Stimulated activated effector memory CD8-positive, alpha-beta T cell treated with anti-CD3 and anti-CD28 coated beads, Interleukin-12 subunit alpha, Interleukin-12 subunit beta, amount 100 ng/mL, for 72 hours (primary cell): ENCODE results near the gene CHST10.

Source experiments
- ATAC-seq: fragments of 150-1000 bp; cut with Tn5 transposase; 2 replicates; pipeline ENCODE4 v1.10.0; 2021
- DNase-seq, 2 donors: peaks; one replicate each; pipeline ENCODE4 v3.0.0; 2021 to 2022; ENCODE audit warnings: low spot score in 2 of 2
- H3K27ac Mint-ChIP-seq: one replicate; pipeline ENCODE4 v1.8.0; 2022; ENCODE audit warnings: mild to moderate bottlenecking, mixed read lengths
- H3K36me3 Mint-ChIP-seq: one replicate; pipeline ENCODE4 v1.8.0; 2022; ENCODE audit warnings: mild to moderate bottlenecking, mixed read lengths
- H3K4me1 Mint-ChIP-seq: one replicate; pipeline ENCODE4 v1.8.0; 2022; ENCODE audit warnings: mixed read lengths
- H3K4me3 Mint-ChIP-seq: one replicate; pipeline ENCODE4 v1.8.0; 2022; ENCODE audit warnings: mild to moderate bottlenecking, mixed read lengths
- H3K9me3 Mint-ChIP-seq: one replicate; pipeline ENCODE4 v1.8.0; 2022; ENCODE audit warnings: mixed read lengths

Gene CHST10

GRCh38 chr2:100407073-100407472 is 10.4 kb downstream of the CHST10 start:
- peaks cover 6% of the 10 kb centered on the region for H3K4me1 Mint-ChIP-seq
- H3K4me3 Mint-ChIP-seq, result no peak overlapping the region
- no peaks in the 10 kb centered on the region for H3K9me3 Mint-ChIP-seq
- DNase-seq, result no peak
- no peak for ATAC-seq
- no peak overlapping the region for H3K27ac Mint-ChIP-seq
- peaks cover 4% of the 10 kb centered on the region for H3K36me3 Mint-ChIP-seq

GRCh38 chr2:100406120-100406508 is 11.4 kb downstream of the CHST10 start:
- peaks cover 6% of the 10 kb centered on the region for H3K4me1 Mint-ChIP-seq
- ATAC-seq, result no peak
- DNase-seq, result no peak
- no peak overlapping the region for H3K4me3 Mint-ChIP-seq
- no peaks in the 10 kb centered on the region for H3K9me3 Mint-ChIP-seq
- H3K27ac Mint-ChIP-seq, result no peak overlapping the region
- H3K36me3 Mint-ChIP-seq, result peaks cover 4% of the 10 kb centered on the region

GRCh38 chr2:100405403-100406119 is 11.9 kb downstream of the CHST10 start:
- ATAC-seq (no peak), DNase-seq (no peak)
- Mint-ChIP-seq H3K27ac (no peak overlapping the region), H3K9me3 (no peaks in the 10 kb centered on the region), H3K36me3 (peaks cover 4% of the 10 kb centered on the region), H3K4me3 (no peak overlapping the region), H3K4me1 (peaks cover 6% of the 10 kb centered on the region)

DNA sequence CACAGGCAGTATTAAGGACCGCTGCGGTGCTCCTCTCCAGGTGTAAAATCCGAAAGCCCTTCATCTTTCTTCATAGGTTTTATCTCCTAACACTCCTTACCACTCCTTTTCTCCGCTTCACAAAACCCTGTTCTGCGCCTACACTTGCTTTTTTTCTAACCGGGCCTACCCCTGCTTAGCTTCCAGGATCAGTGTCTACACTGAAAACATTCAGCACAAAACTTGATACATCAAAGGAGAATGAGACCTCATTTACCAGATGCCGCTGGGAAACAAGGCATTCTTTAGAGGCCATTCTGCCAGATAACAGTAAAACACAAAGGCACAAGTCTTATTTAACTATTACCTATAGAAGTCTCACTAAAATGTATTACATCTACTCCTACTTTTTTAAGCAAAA is 13.1 kb downstream of the CHST10 start:
- ATAC-seq, result no peak
- Mint-ChIP-seq H3K36me3 (peaks cover 6% of the 10 kb centered on the region), H3K4me3 (no peak overlapping the region), H3K4me1 (no peaks in the 10 kb centered on the region), H3K9me3 (no peaks in the 10 kb centered on the region), H3K27ac (no peak overlapping the region)
- DNase-seq, result no peak

DNA sequence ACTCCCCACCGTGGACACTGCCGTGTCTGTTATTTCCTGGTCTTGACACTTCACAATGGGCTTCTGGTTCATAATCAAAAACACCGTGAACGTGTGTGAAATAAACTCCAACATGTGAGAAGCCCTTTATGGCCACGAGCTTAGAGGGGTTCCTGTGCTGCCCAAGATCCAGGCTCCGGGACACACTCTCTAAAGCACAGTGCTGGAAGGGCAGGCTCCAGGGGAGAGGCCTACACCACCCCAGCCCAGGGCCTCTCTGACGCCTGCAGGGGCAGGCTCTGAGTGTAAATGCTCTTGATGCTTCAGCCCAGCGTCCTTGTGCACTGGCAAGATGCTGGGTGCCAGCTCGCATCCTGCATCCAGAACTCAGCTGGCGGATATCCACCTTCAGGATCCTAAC is 13.7 kb downstream of the CHST10 start:
- Mint-ChIP-seq H3K9me3 (no peaks in the 10 kb centered on the region), H3K4me3 (no peak overlapping the region), H3K4me1 (no peaks in the 10 kb centered on the region), H3K36me3 (peaks cover 6% of the 10 kb centered on the region), H3K27ac (no peak overlapping the region)
- no peak for ATAC-seq
- DNase-seq, result no peak

DNA sequence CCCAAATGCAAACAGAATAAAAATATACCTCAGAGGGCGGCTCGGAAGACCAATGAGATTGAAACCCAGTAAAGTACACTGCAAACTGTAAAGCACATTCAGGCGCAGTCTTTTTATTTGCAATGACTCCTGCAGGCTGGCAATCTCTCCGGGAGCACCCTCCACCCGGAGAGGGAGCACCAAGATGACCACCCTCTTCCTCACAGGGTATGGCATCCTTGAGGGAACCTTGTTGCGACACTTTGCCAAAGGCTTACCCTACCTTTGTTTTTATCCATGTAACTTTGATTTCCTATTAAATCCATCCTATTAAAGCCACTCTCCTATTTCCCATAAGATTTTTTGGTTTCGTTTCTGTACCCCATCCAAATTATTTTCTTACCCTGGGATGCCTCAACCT is 16.2 kb downstream of the CHST10 start:
- H3K4me3 Mint-ChIP-seq, result no peak overlapping the region
- no peak overlapping the region for H3K27ac Mint-ChIP-seq
- DNase-seq, result no peak
- H3K36me3 Mint-ChIP-seq, result peaks cover 6% of the 10 kb centered on the region
- no peaks in the 10 kb centered on the region for H3K4me1 Mint-ChIP-seq
- ATAC-seq, result no peak
- no peaks in the 10 kb centered on the region for H3K9me3 Mint-ChIP-seq

- no peaks in the 10 kb centered on the region for H3K4me1 Mint-ChIP-seq
- H3K36me3 Mint-ChIP-seq, result peaks cover 6% of the 10 kb centered on the region
- H3K4me3 Mint-ChIP-seq, result no peak overlapping the region
- DNase-seq, result no peak
- ATAC-seq, result no peak
- no peak overlapping the region for H3K27ac Mint-ChIP-seq
- no peaks in the 10 kb centered on the region for H3K9me3 Mint-ChIP-seq
These were observed 17.8 kb downstream of the CHST10 start for GRCh38 chr2:100399714-100400113.

GRCh38 chr2:100397976-100398375 is 19.5 kb downstream of the CHST10 start:
- H3K36me3 Mint-ChIP-seq, result peaks cover 6% of the 10 kb centered on the region
- no peaks in the 10 kb centered on the region for H3K4me1 Mint-ChIP-seq
- no peak for ATAC-seq
- H3K27ac Mint-ChIP-seq, result no peak overlapping the region
- H3K4me3 Mint-ChIP-seq, result no peak overlapping the region
- no peaks in the 10 kb centered on the region for H3K9me3 Mint-ChIP-seq
- DNase-seq, result no peak

GRCh38 chr2:100397118-100397860 is 20.2 kb downstream of the CHST10 start:
- ATAC-seq (peak; percentile 38), DNase-seq (no peak)
- H3K36me3 Mint-ChIP-seq, result peaks cover 6% of the 10 kb centered on the region
- H3K4me3 Mint-ChIP-seq, result no peak overlapping the region
- no peaks in the 10 kb centered on the region for H3K4me1 Mint-ChIP-seq
- no peak overlapping the region for H3K27ac Mint-ChIP-seq
- no peaks in the 10 kb centered on the region for H3K9me3 Mint-ChIP-seq

DNA sequence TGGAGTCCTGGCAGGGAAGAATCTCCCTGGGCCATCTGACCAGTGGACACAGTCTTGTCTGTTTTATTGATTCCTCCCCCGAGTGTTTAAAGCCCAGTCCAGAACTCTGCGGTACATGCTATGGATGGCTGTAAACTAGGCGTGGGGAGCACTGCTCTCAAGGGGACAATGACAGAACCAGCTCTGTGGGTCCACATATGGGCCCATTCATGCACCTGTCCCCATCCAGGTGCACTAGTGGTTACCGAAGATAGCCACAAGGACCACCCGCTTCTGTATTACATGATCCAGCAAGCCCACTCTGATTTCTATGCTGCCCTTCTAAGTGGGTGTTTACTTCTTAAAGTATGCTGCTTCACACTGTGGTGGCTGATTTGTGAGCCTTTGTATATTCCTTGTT is 21.0 kb downstream of the CHST10 start:
- no peak overlapping the region for H3K27ac Mint-ChIP-seq
- H3K4me3 Mint-ChIP-seq, result no peak overlapping the region
- peaks cover 6% of the 10 kb centered on the region for H3K36me3 Mint-ChIP-seq
- no peak for DNase-seq
- ATAC-seq, result no peak
- H3K4me1 Mint-ChIP-seq, result no peaks in the 10 kb centered on the region
- H3K9me3 Mint-ChIP-seq, result no peaks in the 10 kb centered on the region

DNA sequence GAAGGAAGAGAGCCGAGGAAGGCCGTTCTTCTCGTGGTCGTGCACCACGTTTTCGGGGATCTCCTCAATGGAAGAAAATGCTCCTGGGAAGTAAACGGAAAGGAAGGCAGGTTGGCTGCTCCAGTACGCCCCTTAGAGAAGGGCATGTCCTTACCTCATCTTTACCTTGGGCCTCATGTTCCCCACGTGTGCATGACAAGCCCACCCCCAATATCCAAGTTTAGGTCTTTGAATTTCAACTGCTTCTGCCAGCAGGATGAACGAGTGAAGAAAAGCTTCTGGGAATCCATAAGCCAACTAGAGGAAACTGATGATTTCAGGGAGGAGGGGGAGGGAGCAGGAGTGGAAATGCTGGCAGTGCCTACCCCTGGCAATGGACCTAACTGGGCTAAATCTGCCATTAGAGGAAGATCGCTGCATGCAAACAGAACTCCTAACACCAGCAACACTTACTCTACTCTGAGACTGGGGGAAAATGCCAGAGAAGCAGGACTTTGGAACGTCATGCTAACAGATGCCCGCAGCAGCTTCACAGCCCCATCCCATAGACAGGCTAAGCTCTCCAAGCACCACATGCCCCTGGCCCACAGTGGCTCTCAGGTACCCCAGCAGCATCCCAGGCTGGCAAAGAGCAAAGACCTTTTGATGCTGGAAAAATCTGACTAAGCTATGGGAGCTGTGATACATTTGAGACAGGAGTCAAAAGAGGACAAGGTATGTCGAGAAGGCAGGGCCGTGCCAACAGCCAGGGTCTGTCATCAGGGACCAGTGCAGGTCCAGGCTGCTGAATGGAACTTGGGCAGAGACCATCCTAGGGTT is 21.7 kb downstream of the CHST10 start:
- ATAC-seq, result no peak
- no peak overlapping the region for H3K27ac Mint-ChIP-seq
- DNase-seq, result no peak
- peaks cover 6% of the 10 kb centered on the region for H3K36me3 Mint-ChIP-seq
- H3K9me3 Mint-ChIP-seq, result no peaks in the 10 kb centered on the region
- no peaks in the 10 kb centered on the region for H3K4me1 Mint-ChIP-seq
- H3K4me3 Mint-ChIP-seq, result no peak overlapping the region

DNA sequence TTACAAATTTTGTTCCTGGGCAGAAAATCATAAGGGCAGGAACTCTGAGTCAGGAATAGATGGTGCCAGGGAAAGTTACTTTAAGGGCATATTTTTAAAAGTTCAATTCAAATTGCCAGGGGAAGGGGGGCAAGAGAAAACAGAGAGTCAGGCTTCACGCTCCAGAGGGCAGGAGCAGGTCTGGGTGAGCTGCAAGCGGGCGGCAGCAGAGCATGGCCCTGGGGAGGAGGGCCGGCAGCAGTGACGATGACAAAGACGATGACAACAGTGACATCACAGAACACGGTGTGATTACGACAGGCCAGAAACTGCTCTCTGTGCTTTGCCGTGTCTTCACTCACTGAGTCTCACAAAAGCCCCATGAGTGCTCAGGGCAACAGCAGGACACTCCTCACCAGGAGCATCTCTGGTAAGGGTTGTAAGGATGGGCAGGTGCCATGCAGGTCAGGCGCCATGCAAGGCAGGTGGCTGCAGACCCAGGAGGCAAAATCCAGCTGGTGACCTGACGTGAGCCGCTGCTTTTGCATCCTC is 23.3 kb downstream of the CHST10 start:
- Mint-ChIP-seq H3K4me1 (no peaks in the 10 kb centered on the region), H3K27ac (peak overlapping the region; percentile 54), H3K9me3 (no peaks in the 10 kb centered on the region), H3K36me3 (no peaks in the 10 kb centered on the region), H3K4me3 (no peak overlapping the region)
- ATAC-seq, result no peak
- no peak for DNase-seq

DNA sequence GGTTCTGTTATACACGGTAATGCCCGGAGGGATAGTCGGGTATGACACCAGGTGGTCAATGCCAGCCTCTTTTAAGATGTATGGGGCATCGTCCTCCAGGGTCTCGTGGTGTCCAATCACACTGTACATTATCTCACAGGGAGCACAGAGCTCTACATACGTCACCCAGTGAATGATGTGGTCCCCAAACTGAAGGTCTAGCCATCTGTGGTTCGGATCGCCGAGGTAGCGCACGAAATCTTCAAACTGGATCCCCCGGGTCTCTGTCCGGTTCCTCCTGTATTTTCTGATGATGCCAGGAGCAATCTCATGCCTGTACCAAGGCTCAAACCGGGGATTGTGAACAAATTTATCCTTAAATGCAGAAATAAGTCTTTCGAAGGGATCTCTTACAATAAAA is 24.1 kb downstream of the CHST10 start:
- DNase-seq (no peak), ATAC-seq (no peak)
- H3K27ac Mint-ChIP-seq, result no peak overlapping the region
- no peak overlapping the region for H3K4me3 Mint-ChIP-seq
- H3K36me3 Mint-ChIP-seq, result no peaks in the 10 kb centered on the region
- no peaks in the 10 kb centered on the region for H3K4me1 Mint-ChIP-seq
- H3K9me3 Mint-ChIP-seq, result no peaks in the 10 kb centered on the region

- H3K27ac Mint-ChIP-seq, result no peak overlapping the region
- H3K36me3 Mint-ChIP-seq, result no peaks in the 10 kb centered on the region
- H3K4me3 Mint-ChIP-seq, result no peak overlapping the region
- no peaks in the 10 kb centered on the region for H3K9me3 Mint-ChIP-seq
- DNase-seq (no peak), ATAC-seq (no peak)
- H3K4me1 Mint-ChIP-seq, result no peaks in the 10 kb centered on the region
These were observed 24.8 kb downstream of the CHST10 start for GRCh38 chr2:100392715-100393114.

- no peaks in the 10 kb centered on the region for H3K9me3 Mint-ChIP-seq
- no peak for ATAC-seq
- no peak overlapping the region for H3K27ac Mint-ChIP-seq
- no peaks in the 10 kb centered on the region for H3K4me1 Mint-ChIP-seq
- no peaks in the 10 kb centered on the region for H3K36me3 Mint-ChIP-seq
- DNase-seq, result no peak
- H3K4me3 Mint-ChIP-seq, result no peak overlapping the region
These were observed 25.5 kb downstream of the CHST10 start for GRCh38 chr2:100391735-100392515.
